WTC11 (cell line): ENCODE results near the gene RAB3D. TPM values are rescaled to one million over a fixed set of nuclear protein-coding genes. Genes with fewer than 3 reads are reported as not detected.

Experiments used
- ATAC-seq: fragments of 200-7000 bp; cut with Tn5 transposase; 2 replicates; pipeline ENCODE4 v1.10.0; 2021; ENCODE audit warnings: mild to moderate bottlenecking, moderate library complexity
- CTCF ChIA-PET: fragments of 300-600 bp; sonication (Branson Sonifier 250); formaldehyde crosslinking; loops from one replicate; lab custom pipeline; 2021; ENCODE audit warnings: antibody characterized with exemption; lab: Charles Lee
- POLR2A ChIA-PET: fragments of 350-600 bp; sonication (Branson Sonifier 250); formaldehyde crosslinking; loops from one replicate; lab custom pipeline; 2021; ENCODE audit warnings: antibody characterized with exemption; lab: Charles Lee
- DNase-seq: peaks from one replicate; pipeline ENCODE4 v3.0.0; 2021; ENCODE audit warnings: low spot score
- H3K27ac Mint-ChIP-seq: 2 replicates; pipeline ENCODE4 v1.8.0; 2021; ENCODE audit warnings: mixed read lengths
- H3K27me3 Mint-ChIP-seq: 2 replicates; pipeline ENCODE4 v1.8.0; 2021; ENCODE audit warnings: low read depth, mild to moderate bottlenecking, moderate library complexity, mixed read lengths
- H3K36me3 Mint-ChIP-seq: 2 replicates; pipeline ENCODE4 v1.8.0; 2021; ENCODE audit warnings: mixed read lengths
- H3K4me1 Mint-ChIP-seq: 2 replicates; pipeline ENCODE4 v1.8.0; 2022; ENCODE audit warnings: mixed read lengths
- H3K4me3 Mint-ChIP-seq: 2 replicates; pipeline ENCODE4 v1.8.0; 2021; ENCODE audit warnings: mild to moderate bottlenecking, moderate library complexity, mixed read lengths
- H3K9me3 Mint-ChIP-seq: 2 replicates; pipeline ENCODE4 v1.8.0; 2021; ENCODE audit warnings: mixed read lengths
- AR ChIP-seq: fragments of 250-450 bp; sonication (Bioruptor Pico); IDR thresholded peaks from 2 replicates; pipeline ENCODE4 v1.9.0; 2021; ENCODE audit warnings: mild to moderate bottlenecking
- ARID4B ChIP-seq: sonication (generic); formaldehyde crosslinking; IDR thresholded peaks from 2 replicates; pipeline ENCODE4 v1.8.0; 2023; ENCODE audit warnings: missing genetic modification reagents, mild to moderate bottlenecking, borderline replicate concordance
- ATF2 ChIP-seq: sonication (generic); formaldehyde crosslinking; IDR thresholded peaks from 2 replicates; pipeline ENCODE4 v1.8.1; 2022; ENCODE audit warnings: low read depth, missing genetic modification reagents, borderline replicate concordance
- ATF3 ChIP-seq: sonication (generic); formaldehyde crosslinking; conservative IDR thresholded peaks from 2 replicates; pipeline ENCODE4 v1.8.1; 2022; ENCODE audit warnings: mild to moderate bottlenecking, missing genetic modification reagents
- CREB1 ChIP-seq: sonication (generic); formaldehyde crosslinking; IDR thresholded peaks from 2 replicates; pipeline ENCODE4 v1.8.0; 2023; ENCODE audit warnings: mild to moderate bottlenecking, missing genetic modification reagents
- ERG ChIP-seq: fragments of 250-450 bp; sonication (Bioruptor Pico); IDR thresholded peaks from 2 replicates; pipeline ENCODE4 v1.8.0; 2021; ENCODE audit warnings: mild to moderate bottlenecking
- GABPB1 ChIP-seq: sonication (generic); formaldehyde crosslinking; IDR thresholded peaks from 2 replicates; pipeline ENCODE4 v1.8.1; 2023; ENCODE audit warnings: mild to moderate bottlenecking, missing genetic modification reagents
- GTF2I ChIP-seq: fragments of 250-450 bp; sonication (Bioruptor Pico); conservative IDR thresholded peaks from 2 replicates; pipeline ENCODE4 v1.4.0; 2021; ENCODE audit warnings: mild to moderate bottlenecking
- IRF2 ChIP-seq: sonication (generic); formaldehyde crosslinking; IDR thresholded peaks from 2 replicates; pipeline ENCODE4 v1.8.0; 2022; ENCODE audit warnings: low read depth, missing genetic modification reagents, borderline replicate concordance
- MXD4 ChIP-seq: fragments of 250-450 bp; sonication (Bioruptor Pico); IDR thresholded peaks from 2 replicates; pipeline ENCODE4 v1.8.0; 2021; ENCODE audit warnings: mild to moderate bottlenecking, moderate library complexity, borderline replicate concordance
- NFYB ChIP-seq: sonication (generic); formaldehyde crosslinking; conservative IDR thresholded peaks from 2 replicates; pipeline ENCODE4 v1.8.0; 2022; ENCODE audit warnings: low read depth, missing genetic modification reagents
- PRRX2 ChIP-seq: fragments of 250-450 bp; sonication (Bioruptor Pico); IDR thresholded peaks from 2 replicates; pipeline ENCODE4 v1.8.0; 2021; ENCODE audit warnings: mild to moderate bottlenecking
- RORB ChIP-seq: fragments of 250-450 bp; sonication (Bioruptor Pico); IDR thresholded peaks from 2 replicates; pipeline ENCODE4 v1.9.0; 2021; ENCODE audit warnings: mild to moderate bottlenecking
- SMAD4 ChIP-seq: sonication (generic); formaldehyde crosslinking; IDR thresholded peaks from 2 replicates; pipeline ENCODE4 v1.8.0; 2022; ENCODE audit warnings: mild to moderate bottlenecking, missing genetic modification reagents
- SP1 ChIP-seq: sonication (generic); formaldehyde crosslinking; conservative IDR thresholded peaks from 2 replicates; pipeline ENCODE4 v1.8.1; 2022; ENCODE audit warnings: missing genetic modification reagents
- ZMAT4 ChIP-seq: fragments of 250-450 bp; sonication (Bioruptor Pico); IDR thresholded peaks from 2 replicates; pipeline ENCODE4 v1.9.0; 2021; ENCODE audit warnings: mild to moderate bottlenecking
- ZNF121 ChIP-seq: sonication (generic); formaldehyde crosslinking; IDR thresholded peaks from 2 replicates; pipeline ENCODE4 v1.8.0; 2023; ENCODE audit warnings: missing genetic modification reagents
- total RNA-seq: library from RNA; stranded (reverse); gene quantifications from 3 replicates; pipeline ENCODE4 v1.2.3, GENCODE V29; 2021

Gene RAB3D
- total RNA-seq, 1 experiment from 2014 or later: 18.9 TPM

GRCh38 chr19:11374433-11375142 lies 35.1 kb upstream of the RAB3D start, which contains the start of gene SWSAP1 (continued):
- TF ChIP-seq ARID4B (CRISPR knock-in tag) (peak; percentile 67; the same call in 1 of the 2 replicates), RORB (CRISPR knock-in tag) (no peak; the same call in 1 of the 2 replicates), ZNF121 (CRISPR knock-in tag) (no peak), AR (CRISPR knock-in tag) (peak; percentile 52; the same call in 1 of the 2 replicates)

GRCh38 chr19:11373885-11374432 lies 34.5 kb upstream of the RAB3D start:
- no peak for DNase-seq
- no peak overlapping the region for H3K27ac Mint-ChIP-seq
- CTCF ChIA-PET: interaction anchor here (0.9 to 4.6 kb wide), 16 partner anchors 10 to 326 kb away, joined by 3 to 59 read pairs (median 10); partner anchors contain the start of genes EPOR, ODAD3, PRKCSH and RAB3D
- ATAC-seq: no peak
- H3K36me3 Mint-ChIP-seq: peaks cover 6% of the 10 kb centered on the region
- H3K4me1 Mint-ChIP-seq: peaks cover 19% of the 10 kb centered on the region
- H3K4me3 Mint-ChIP-seq: no peak overlapping the region
- no peak for TF ChIP-seq MXD4
- no peak for TF ChIP-seq ZMAT4 (CRISPR knock-in tag)
- no peak for TF ChIP-seq GABPB1
- TF ChIP-seq ERG (CRISPR knock-in tag): peak; percentile 47; the same call in 1 of the 2 replicates
- no peak for TF ChIP-seq RORB (CRISPR knock-in tag)
- TF ChIP-seq CREB1 (CRISPR knock-in tag): 0 out of 2 replicates have a peak, but pooled peaks have one; percentile 3
- TF ChIP-seq IRF2 (CRISPR knock-in tag): no peak
- no peak for TF ChIP-seq PRRX2 (CRISPR knock-in tag)
- no peak for TF ChIP-seq SP1 (CRISPR knock-in tag)
- peak; percentile 100 for TF ChIP-seq GTF2I
- TF ChIP-seq SMAD4 (CRISPR knock-in tag): no peak
- no peak for TF ChIP-seq NFYB (CRISPR knock-in tag)
- no peak for TF ChIP-seq ATF3
- no peak for TF ChIP-seq ATF2 (CRISPR knock-in tag)
- TF ChIP-seq, all 79 proteins: peak for 3
- Mint-ChIP-seq H3K27me3 (no peaks in the 10 kb centered on the region), H3K9me3 (no peaks in the 10 kb centered on the region)
- POLR2A ChIA-PET: interaction anchor here (0.6 to 3.1 kb wide), 10 partner anchors 9 to 101 kb away, joined by 3 to 16 read pairs (median 6); partner anchors contain the start of genes CCDC159, EPOR, ODAD3 and PRKCSH
